COLO829 (cell line): Measurements from ENCODE around the gene RBM43.

ENCODE experiments used
- DNase-seq: peaks from one replicate; pipeline ENCODE4 v3.0.0; 2012; ENCODE audit warnings: low spot score

RBM43 gene

GRCh38 chr2:151217343-151217742 lies 44.3 kb downstream of the RBM43 start:
- no peak for DNase-seq

- no peak for DNase-seq
These were observed 54.6 kb downstream of the RBM43 start for GRCh38 chr2:151207100-151207499.

DNA sequence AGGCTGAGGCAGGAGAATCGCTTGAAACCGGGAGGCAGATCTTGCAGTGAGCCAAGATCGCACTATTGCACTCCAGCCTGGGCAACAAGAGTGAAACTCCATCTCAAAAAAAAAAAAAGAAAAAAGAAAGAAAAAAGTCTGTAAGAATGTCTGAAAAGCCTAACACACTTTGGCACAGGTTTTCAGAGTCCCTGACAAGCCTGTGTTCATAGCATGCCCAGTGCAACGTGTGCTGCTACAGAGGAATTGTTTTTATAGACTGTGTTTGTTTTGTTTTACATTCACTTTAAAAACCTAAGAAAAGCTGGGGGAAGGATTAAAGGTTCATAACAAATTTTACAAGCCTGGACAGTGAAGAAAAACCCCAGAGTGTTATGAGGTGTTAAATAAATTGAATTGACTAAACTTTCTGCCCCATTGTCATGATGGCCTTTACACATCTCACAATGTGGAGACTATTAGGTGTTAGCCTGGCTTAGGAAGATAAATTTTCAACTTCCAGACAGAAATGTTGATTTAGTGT lies 55.2 kb downstream of the RBM43 start:
- DNase-seq, result no peak

- no peak for DNase-seq
These were observed 56.1 kb downstream of the RBM43 start for GRCh38 chr2:151205571-151205970.

DNA sequence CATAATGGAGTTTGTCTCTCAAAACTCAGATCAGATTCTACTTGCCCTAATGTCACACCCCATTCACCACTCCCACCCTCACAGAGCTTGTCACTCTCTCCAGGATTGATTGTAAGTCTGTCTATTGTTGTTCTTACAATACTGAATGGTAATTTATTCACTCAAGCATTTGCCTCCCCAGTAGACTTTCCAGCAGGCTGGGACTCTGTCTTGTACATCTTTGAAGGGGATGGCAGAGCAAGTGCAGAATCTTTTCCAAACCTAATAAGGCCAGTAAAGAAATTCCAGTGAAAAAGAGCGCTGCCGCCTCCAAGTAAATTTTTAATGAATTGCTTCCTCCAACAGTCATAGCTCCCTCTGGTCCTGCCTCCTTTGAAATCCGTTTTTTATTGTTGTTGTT lies 56.9 kb downstream of the RBM43 start:
- no peak for DNase-seq

DNA sequence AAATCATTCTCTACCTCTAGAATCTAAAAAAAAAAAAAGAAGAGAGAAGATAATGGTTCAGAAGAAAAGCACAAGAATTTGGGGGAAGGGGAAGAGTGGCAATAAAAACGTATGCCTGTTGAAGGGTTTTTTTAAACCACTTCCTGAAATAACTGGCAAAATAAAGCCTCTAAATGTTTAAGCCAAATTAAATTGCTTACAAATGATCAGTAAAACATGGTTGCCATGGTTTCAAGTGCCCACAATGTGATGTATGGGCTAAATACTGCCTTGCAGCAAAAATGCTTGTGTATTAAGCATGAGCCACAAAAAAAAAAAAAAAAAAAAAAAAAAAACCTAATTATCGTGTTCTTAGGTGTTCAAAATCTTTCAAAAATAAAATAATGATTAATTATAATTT lies 60.8 kb downstream of the RBM43 start:
- no peak for DNase-seq

DNA sequence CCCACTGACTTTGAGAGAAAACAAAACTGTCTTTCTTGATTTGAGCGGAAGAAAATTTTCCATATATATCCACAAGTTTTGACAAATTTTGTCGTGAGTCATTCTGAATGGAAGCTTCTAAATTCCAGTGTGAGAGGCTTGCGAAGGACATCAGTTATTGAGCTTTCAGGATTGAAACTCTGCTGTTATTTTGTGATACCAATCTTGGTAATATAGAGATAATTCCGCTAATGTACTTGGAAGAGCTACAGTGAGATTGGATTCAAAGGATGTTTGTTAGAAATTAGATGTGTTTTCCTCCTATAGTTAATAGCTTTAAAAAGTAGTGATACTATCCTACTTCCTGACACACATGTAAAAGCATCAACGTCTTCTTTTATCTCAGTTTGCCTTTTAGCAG lies 61.4 kb downstream of the RBM43 start:
- peak; percentile 39 for DNase-seq

DNA sequence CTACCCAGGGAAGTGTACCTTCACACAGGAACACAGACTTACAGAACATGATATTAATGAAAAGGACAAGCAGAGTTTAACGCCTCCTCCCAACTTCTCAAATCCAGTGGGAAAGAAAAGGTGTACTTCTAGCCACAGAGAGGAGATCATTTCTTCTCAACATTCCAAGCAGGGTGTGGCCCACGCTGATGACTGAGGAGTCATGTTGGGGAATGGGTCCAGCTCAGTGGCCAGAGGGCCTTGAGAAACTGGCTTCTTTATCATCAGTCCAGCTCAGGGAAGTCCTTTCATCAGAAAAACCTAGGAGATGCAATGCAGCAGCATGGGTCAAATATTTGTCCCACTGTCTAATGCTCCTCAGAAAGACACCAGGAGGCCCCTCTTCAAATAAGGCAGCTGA lies 63.0 kb downstream of the RBM43 start:
- DNase-seq, result no peak
